ENCODE results near the gene CARD9.

- no peak for TF ChIP-seq CTCF (IDR thresholded peaks at IDR 0.05)
- no peak for TF ChIP-seq POLR2A (IDR thresholded peaks at IDR 0.05)
Observed at GRCh38 chr9:136314056-136314416, 59.4 kb downstream of the CARD9 start.

Measured in esophagus squamous epithelium (tissue), 4 donors.